Esophagus muscularis mucosa (tissue), 4 donors: ENCODE measurements around the gene ARRB2. TPM values are rescaled to one million over a fixed set of nuclear protein-coding genes. Genes with fewer than 3 reads are reported as not detected.
"Not testable (repeated sequence)": the region's sequence is repeated elsewhere in the genome, so short reads cannot be mapped to it uniquely, and the experiment has no call there.

Experiments
- DNase-seq: peaks from one replicate; pipeline ENCODE4 v3.0.0-alpha.2; 2017; ENCODE audit errors: extremely low spot score
- H3K27ac ChIP-seq, 4 donors: fragments of 200-600 bp; sonication (generic); replicated peaks in 1 of 4; 1 replicate in 3 of 4; 2 replicates in 1 of 4; pipeline ENCODE4 v1.5.1; 2016 to 2019; ENCODE audit warnings: mild to moderate bottlenecking in 1 of 4
- H3K27me3 ChIP-seq, 4 donors: fragments of 200-600 bp; sonication (generic); one replicate each; pipeline versions ENCODE4 v1.5.1 to v1.6.0; 2016 to 2019
- H3K36me3 ChIP-seq, 4 donors: fragments of 200-600 bp; sonication (generic); one replicate each; pipeline ENCODE4 v1.5.1; 2016 to 2019
- H3K4me1 ChIP-seq, 4 donors: fragments of 200-600 bp; sonication (generic); one replicate each; pipeline ENCODE4 v1.5.1; 2016 to 2019
- H3K4me3 ChIP-seq, 4 donors: fragments of 200-600 bp; sonication (generic); 1 replicate in 2 of 4; 2 replicates in 2 of 4; pipeline ENCODE4 v1.5.1; 2016 to 2019; ENCODE audit warnings: mild to moderate bottlenecking in 4 of 4, moderate library complexity in 1 of 4
- H3K9me3 ChIP-seq, 4 donors: fragments of 200-600 bp; sonication (generic); 1 replicate in 3 of 4; 2 replicates in 1 of 4; pipeline ENCODE4 v1.5.1; 2016 to 2019
- CTCF ChIP-seq, 3 experiments: fragments of 200-600 bp in 2 of 3; fragments of 450-650 bp in 1 of 3; sonication (generic) in 2 of 3; IDR thresholded peaks; one replicate each; pipeline ENCODE4 v1.5.1; 2017 to 2019; ENCODE audit warnings: antibody characterized with exemption in 3 of 3, mild to moderate bottlenecking in 2 of 3, moderate library complexity in 1 of 3
- EP300 ChIP-seq: sonication (generic); formaldehyde crosslinking; IDR thresholded peaks from one replicate; pipeline ENCODE4 v1.6.1; 2017; ENCODE audit warnings: antibody characterized with exemption
- POLR2A ChIP-seq: fragments of 450-650 bp; IDR thresholded peaks from one replicate; pipeline ENCODE4 v1.6.1; 2017; ENCODE audit warnings: antibody characterized with exemption, moderate library complexity, mild to moderate bottlenecking, low read depth
- POLR2AphosphoS5 ChIP-seq, 2 donors: sonication (generic); formaldehyde crosslinking; IDR thresholded peaks; one replicate each; pipeline ENCODE4 v1.6.1; 2017; ENCODE audit warnings: antibody characterized with exemption in 2 of 2
- WGBS: methylation state at CpG from one replicate; pipeline ENCODE4 v1.1.5; 2018; 5-methylcytosine and 5-hydroxymethylcytosine counted together
- intact Hi-C: fragments of 100-400 bp; cut with DNase I; formaldehyde crosslinking; loops from one replicate; pipeline ENCODE4 v1.15.1; 2023
- total RNA-seq, 4 donors: library from RNA; depleted of rRNA; stranded (reverse); fragments of >200 nt; gene quantifications; one replicate each; pipeline versions ENCODE4 v1.1.0 to v1.2.1, GENCODE V29; 2016

The ARRB2 gene
- total RNA-seq, 4 donors from 2014 or later: 25.4 to 41.4 (median 31.4) TPM

- H3K4me1 ChIP-seq: peaks cover 17 to 32% (median 28%) of the 10 kb centered on the region in 4 donors
- H3K27ac ChIP-seq: peak overlapping the region; percentile 48 to 89 (median 84)
- peak overlapping the region in 3 of 4 donors; percentile 73 to 84 (median 81) for H3K4me3 ChIP-seq
- H3K9me3 ChIP-seq: no peaks in the 10 kb centered on the region
- no peaks in the 10 kb centered on the region for H3K27me3 ChIP-seq
- intact Hi-C loops: no loop called here
- no peak for TF ChIP-seq POLR2AphosphoS5 (IDR thresholded peaks at IDR 0.05)
- no peak for TF ChIP-seq CTCF (IDR thresholded peaks at IDR 0.05)
- TF ChIP-seq POLR2A: no peak
- TF ChIP-seq EP300: no peak
- DNase-seq: no peak
- peaks cover 5 to 12% (median 9%) of the 10 kb centered on the region in 4 donors for H3K36me3 ChIP-seq
- 56% methylated on average over 6 of the region's 6 CpGs for WGBS
Observed at GRCh38 chr17:4711661-4712181, 1.3 kb downstream of the ARRB2 start.

DNA sequence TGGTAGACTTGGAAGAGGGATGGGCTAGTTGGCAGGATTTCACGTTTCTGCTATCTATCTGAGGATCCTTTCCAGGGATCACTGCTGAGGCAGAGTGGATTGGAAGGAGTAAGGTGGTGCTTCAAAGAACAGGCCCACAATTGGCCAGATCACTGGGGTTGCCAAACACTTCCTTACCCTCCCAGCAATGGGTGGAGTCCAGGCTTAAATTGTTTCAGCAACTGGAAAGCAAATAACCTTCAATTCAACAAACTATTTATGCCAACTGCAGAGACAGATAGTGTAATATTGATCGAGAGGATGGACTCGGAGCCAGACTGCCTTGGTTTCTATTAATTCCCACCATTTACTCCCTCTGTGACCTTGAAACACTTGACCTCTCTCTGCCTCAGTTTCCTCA lies 2.1 kb downstream of the ARRB2 start:
- peak overlapping the region in 2 of 4 donors; percentile 20 to 84 for H3K4me3 ChIP-seq

DNA sequence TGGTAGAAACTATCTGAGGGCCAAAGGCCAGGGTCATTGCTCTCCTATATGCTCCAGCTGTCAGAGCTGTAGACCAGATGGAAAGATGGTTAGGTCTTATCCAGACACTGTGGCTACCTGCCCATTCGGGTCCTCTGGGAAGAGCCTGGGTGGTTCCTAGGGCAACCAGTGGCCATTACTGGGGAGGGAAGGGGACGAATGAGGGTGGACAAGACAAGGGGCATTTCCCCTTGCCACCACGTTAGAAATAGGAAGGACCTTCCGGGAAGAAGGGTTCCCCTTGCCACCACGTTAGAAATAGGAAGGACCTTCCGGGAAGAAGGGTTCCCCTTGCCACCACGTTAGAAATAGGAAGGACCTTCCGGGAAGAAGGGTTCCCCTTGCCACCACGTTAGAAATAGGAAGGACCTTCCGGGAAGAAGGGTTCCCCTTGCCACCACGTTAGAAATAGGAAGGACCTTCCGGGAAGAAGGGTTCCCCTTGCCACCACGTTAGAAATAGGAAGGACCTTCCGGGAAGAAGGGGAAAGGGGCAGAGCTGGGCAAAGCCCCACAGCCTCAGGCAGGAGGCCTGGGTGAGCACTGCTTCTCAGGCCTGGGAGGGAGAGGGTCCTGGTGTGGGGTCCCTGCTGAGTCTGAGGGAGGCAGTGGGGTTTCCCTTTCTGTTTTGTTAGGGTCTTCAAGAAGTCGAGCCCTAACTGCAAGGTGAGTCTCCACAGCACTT lies 4.1 kb downstream of the ARRB2 start:
- H3K4me1 ChIP-seq: peaks cover 17 to 27% (median 24%) of the 10 kb centered on the region in 4 donors
- peaks cover 17 to 37% (median 35%) of the 10 kb centered on the region in 4 donors for H3K36me3 ChIP-seq
- H3K27ac ChIP-seq, intact Hi-C loops, H3K9me3 ChIP-seq, H3K27me3 ChIP-seq, H3K4me3 ChIP-seq, DNase-seq: not testable (repeated sequence)
- WGBS: 78% methylated on average over 9 of the region's 15 CpGs

More for the DNA sequence above, 2.1 kb downstream of the ARRB2 start:
- TF ChIP-seq POLR2AphosphoS5 (IDR thresholded peaks at IDR 0.05) (peak in 1 of 2 donors; percentile 11), EP300 (no peak), POLR2A (no peak), CTCF (IDR thresholded peaks at IDR 0.05) (no peak)
- Histone ChIP-seq H3K27me3 (no peaks in the 10 kb centered on the region), H3K9me3 (no peaks in the 10 kb centered on the region), H3K36me3 (peaks cover 13 to 20% (median 17%) of the 10 kb centered on the region in 4 donors), H3K4me1 (peaks cover 17 to 32% (median 28%) of the 10 kb centered on the region in 4 donors), H3K27ac (peak overlapping the region in 1 of 4 donors; percentile 1)
- intact Hi-C loops: no loop called here
- no peak for DNase-seq
- 100% methylated on average over 3 of the region's 3 CpGs for WGBS

- no peak overlapping the region for H3K27ac ChIP-seq
- TF ChIP-seq CTCF (IDR thresholded peaks at IDR 0.05) (no peak), POLR2AphosphoS5 (IDR thresholded peaks at IDR 0.05) (no peak), POLR2A (no peak), EP300 (no peak)
- 67% methylated on average over 8 of the region's 11 CpGs for WGBS
- H3K36me3 ChIP-seq: peaks cover 17 to 44% (median 37%) of the 10 kb centered on the region in 4 donors
- H3K4me1 ChIP-seq: peaks cover 13 to 28% (median 21%) of the 10 kb centered on the region in 4 donors
- H3K4me3 ChIP-seq: no peak overlapping the region
- DNase-seq: no peak
- H3K9me3 ChIP-seq: no peaks in the 10 kb centered on the region
- intact Hi-C loops: no loop called here
- H3K27me3 ChIP-seq: no peaks in the 10 kb centered on the region
Observed at GRCh38 chr17:4715063-4715744, 4.8 kb downstream of the ARRB2 start.

DNA sequence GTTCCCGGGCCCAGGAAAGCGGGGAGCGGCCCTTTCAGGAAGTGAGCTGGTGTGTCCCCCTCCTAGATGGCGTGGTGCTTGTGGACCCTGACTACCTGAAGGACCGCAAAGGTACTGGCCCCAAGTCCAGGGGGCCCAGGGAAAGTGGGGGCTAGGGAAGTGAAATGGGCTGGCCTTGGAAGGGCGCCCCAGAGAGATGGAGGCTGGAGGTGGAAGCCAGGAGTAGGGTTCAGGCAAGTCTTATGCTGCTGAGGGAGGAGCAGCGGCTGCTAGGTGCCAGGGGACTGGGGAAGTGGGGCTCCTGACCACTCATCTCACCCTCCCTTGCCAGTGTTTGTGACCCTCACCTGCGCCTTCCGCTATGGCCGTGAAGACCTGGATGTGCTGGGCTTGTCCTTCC lies 5.6 kb downstream of the ARRB2 start:
- H3K27me3 ChIP-seq: no peaks in the 10 kb centered on the region

More for the DNA sequence above, 5.6 kb downstream of the ARRB2 start:
- no peak for DNase-seq
- no peak for TF ChIP-seq POLR2A
- no peak for TF ChIP-seq CTCF (IDR thresholded peaks at IDR 0.05)
- TF ChIP-seq EP300: no peak
- no peak for TF ChIP-seq POLR2AphosphoS5 (IDR thresholded peaks at IDR 0.05)
- Histone ChIP-seq H3K36me3 (peaks cover 17 to 53% (median 39%) of the 10 kb centered on the region in 4 donors), H3K27ac (no peak overlapping the region), H3K4me3 (no peak overlapping the region), H3K4me1 (peaks cover 9 to 22% (median 16%) of the 10 kb centered on the region in 4 donors), H3K9me3 (no peaks in the 10 kb centered on the region)
- WGBS: 84% methylated on average over 6 of the region's 10 CpGs
- intact Hi-C loops: no loop called here
